HUES48 (cell line): ENCODE data around the gene CARM1.

Experiments
- H3K27ac ChIP-seq: one replicate; pipeline ENCODE4 v1.7.0; 2013; ENCODE audit warnings: low read depth, low read length, inconsistent platforms
- H3K27me3 ChIP-seq: 2 replicates; pipeline ENCODE4 v1.6.1; 2013; ENCODE audit warnings: mild to moderate bottlenecking, low read length; ENCODE audit not compliant: control insufficient read depth, insufficient read depth
- H3K36me3 ChIP-seq: 2 replicates; pipeline ENCODE4 v1.6.1; 2013; ENCODE audit warnings: low read length; ENCODE audit not compliant: control insufficient read depth, insufficient read depth
- H3K4me1 ChIP-seq: 2 replicates; pipeline ENCODE4 v1.6.1; 2013; ENCODE audit warnings: mild to moderate bottlenecking, low read length; ENCODE audit not compliant: control insufficient read depth, insufficient read depth
- H3K4me3 ChIP-seq: 2 replicates; pipeline ENCODE4 v1.5.1; 2013; ENCODE audit warnings: mild to moderate bottlenecking, low read depth, low read length
- H3K9ac ChIP-seq: 2 replicates; pipeline ENCODE4 v1.6.1; 2013; ENCODE audit warnings: mild to moderate bottlenecking, low read depth, low read length, moderate library complexity
- H3K9me3 ChIP-seq: 2 replicates; pipeline ENCODE4 v1.6.1; 2013; ENCODE audit warnings: low read length; ENCODE audit not compliant: control insufficient read depth, insufficient read depth

Gene CARM1

DNA sequence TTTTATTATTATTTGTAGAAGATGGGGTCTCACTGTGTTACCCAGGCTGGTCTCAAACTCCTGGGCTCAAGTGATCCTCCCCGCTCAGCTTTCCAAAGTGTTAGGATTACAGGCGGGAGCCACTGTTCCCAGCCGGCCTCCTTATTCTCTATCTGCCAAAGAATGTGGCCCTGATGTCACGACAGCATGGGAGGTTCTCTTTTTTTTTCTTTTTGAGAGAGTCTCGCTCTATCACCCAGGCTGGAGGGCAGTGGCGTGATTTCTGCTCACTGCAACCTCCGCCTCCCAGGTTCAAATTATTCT is 23.5 kb downstream of the CARM1 start:
- Histone ChIP-seq H3K4me1 (peaks cover 41% of the 10 kb centered on the region), H3K27me3 (no peaks in the 10 kb centered on the region), H3K36me3 (no peaks in the 10 kb centered on the region), H3K27ac (no peak overlapping the region), H3K4me3 (no peak overlapping the region), H3K9ac (no peak overlapping the region), H3K9me3 (no peaks in the 10 kb centered on the region)

DNA sequence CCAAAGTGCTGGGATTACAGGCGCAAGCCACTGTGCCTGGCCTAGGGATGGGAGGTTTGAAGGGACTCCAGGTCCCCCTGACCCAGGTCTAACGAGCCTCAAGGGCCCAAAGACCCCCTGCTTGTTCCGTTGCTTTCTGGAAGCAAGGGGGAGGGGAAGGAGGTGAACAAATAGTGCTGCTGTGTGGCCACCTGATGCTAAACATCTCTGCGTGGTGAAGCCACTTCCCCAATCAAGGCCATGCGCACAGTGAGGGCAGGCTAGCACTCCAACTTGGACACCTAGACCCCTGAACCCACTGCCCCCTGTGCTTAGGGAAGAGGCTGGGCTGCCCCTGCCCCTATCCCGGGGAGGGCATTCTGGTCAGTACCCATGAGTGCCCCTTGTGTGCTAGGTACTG is 24.0 kb downstream of the CARM1 start:
- H3K4me1 ChIP-seq, result peaks cover 41% of the 10 kb centered on the region
- no peak overlapping the region for H3K4me3 ChIP-seq
- no peak overlapping the region for H3K27ac ChIP-seq
- H3K27me3 ChIP-seq, result no peaks in the 10 kb centered on the region
- no peaks in the 10 kb centered on the region for H3K36me3 ChIP-seq
- no peaks in the 10 kb centered on the region for H3K9me3 ChIP-seq
- no peak overlapping the region for H3K9ac ChIP-seq

DNA sequence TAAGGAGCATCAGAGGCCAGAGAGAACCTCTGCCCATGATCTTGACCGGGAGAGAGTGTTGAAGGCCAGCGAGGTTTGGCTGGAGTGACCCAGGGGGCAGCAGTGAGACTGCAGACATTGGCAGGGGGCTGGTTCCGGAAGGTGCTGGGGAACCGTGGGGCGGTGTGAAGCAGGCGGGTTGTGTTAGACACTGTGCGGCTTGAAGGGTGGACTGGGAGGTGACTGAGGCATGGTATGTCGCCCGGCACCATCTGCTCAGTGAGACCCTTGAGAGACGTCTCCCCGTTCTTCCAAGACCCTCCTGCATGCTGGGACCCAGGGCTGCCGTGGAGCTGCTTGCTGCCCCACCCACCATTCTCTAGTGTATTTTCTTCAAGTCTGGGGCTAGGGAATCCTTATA is 24.6 kb downstream of the CARM1 start:
- Histone ChIP-seq H3K9ac (no peak overlapping the region), H3K27ac (no peak overlapping the region)

DNA sequence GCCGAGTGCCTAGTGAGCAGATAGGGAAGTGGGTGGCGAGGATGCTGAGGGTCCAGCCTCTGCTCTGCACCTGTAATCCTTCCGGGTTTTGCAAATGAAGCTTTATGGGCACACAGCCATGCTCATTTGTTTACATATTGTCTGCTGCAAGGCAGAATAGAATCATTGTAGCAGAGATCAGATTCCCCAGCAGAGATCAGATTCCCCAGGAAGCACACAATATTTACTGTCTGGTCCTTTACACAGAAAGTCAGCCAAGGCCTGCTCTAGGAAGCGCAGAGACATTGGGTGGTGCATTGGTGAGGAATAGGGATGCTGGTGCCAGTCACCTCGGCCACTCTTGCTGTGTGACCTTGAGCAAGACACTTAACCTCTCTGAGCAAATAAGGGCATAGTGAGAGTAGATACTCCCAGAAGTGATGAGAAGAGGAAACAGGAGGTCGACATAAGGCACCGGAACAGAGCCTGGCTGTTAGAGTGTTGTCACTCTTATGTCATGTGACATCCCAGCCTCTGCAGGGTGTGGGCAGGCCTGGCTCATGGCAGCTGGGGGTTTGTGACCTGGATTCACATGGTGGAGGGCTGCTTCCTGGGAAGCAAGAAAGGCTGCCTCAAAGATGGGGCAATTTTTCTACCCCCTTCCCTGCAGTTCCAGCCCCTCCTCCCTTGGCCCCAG is 25.6 kb downstream of the CARM1 start:
- no peak overlapping the region for H3K4me3 ChIP-seq
- H3K27me3 ChIP-seq, result no peaks in the 10 kb centered on the region
- no peak overlapping the region for H3K9ac ChIP-seq
- H3K9me3 ChIP-seq, result no peaks in the 10 kb centered on the region
- no peak overlapping the region for H3K27ac ChIP-seq
- peaks cover 28% of the 10 kb centered on the region for H3K4me1 ChIP-seq
- H3K36me3 ChIP-seq, result no peaks in the 10 kb centered on the region

More for the DNA sequence above, 24.6 kb downstream of the CARM1 start:
- Histone ChIP-seq H3K9me3 (no peaks in the 10 kb centered on the region), H3K4me1 (peaks cover 39% of the 10 kb centered on the region), H3K36me3 (no peaks in the 10 kb centered on the region), H3K27me3 (no peaks in the 10 kb centered on the region), H3K4me3 (no peak overlapping the region)

DNA sequence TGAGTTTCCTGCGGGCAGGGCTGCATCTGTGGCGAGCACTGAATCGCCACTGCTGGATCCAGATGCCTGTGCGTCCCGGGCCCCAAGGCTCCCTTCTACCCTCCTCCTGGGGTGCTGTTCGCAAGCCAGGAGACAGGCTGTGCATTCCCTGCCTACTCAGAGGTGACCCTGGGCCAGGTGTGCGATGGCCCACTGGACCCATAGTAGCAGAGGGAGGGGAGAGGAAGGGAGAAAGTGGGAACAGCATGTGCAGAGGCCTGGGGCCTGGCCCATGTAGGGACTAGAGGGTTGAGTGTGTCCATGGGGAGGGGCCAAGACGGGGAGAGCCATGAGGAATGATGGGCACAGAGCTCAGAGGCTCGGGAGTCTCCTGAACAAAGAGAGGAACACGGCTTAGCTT is 27.3 kb downstream of the CARM1 start:
- H3K27me3 ChIP-seq, result no peaks in the 10 kb centered on the region
- no peaks in the 10 kb centered on the region for H3K9me3 ChIP-seq
- H3K9ac ChIP-seq, result no peak overlapping the region
- no peak overlapping the region for H3K4me3 ChIP-seq
- H3K4me1 ChIP-seq, result peaks cover 21% of the 10 kb centered on the region
- H3K36me3 ChIP-seq, result no peaks in the 10 kb centered on the region
- H3K27ac ChIP-seq, result no peak overlapping the region

DNA sequence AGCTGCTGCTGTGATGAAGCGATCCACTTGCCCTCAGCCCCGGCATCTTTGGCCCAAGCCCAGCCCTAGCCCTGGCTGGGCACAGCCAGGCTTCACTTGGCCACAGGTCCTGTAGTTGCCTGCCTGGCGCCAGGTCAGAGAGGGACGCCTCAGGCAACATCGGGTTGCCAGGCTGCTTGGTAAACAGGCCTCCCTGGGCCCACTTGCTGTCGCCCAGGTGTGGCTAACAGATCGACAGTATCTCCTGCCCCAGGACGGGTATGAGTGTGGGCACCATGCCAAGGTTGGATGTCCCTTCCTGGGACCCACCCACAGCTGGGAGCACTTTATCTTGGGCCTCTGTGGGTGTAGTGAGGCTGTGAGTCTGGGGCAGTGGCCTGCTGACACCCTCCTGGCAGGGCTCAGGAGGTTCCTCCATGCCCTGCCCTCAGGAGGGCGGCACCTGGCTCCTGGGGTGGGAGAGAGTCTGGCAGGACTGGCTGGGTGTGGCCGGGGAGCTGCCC is 27.8 kb downstream of the CARM1 start:
- H3K27ac ChIP-seq, result no peak overlapping the region
- H3K9ac ChIP-seq, result no peak overlapping the region
- H3K27me3 ChIP-seq, result no peaks in the 10 kb centered on the region
- H3K36me3 ChIP-seq, result no peaks in the 10 kb centered on the region
- no peaks in the 10 kb centered on the region for H3K9me3 ChIP-seq
- peaks cover 16% of the 10 kb centered on the region; the same call in 1 of the 2 replicates for H3K4me1 ChIP-seq
- H3K4me3 ChIP-seq, result no peak overlapping the region

DNA sequence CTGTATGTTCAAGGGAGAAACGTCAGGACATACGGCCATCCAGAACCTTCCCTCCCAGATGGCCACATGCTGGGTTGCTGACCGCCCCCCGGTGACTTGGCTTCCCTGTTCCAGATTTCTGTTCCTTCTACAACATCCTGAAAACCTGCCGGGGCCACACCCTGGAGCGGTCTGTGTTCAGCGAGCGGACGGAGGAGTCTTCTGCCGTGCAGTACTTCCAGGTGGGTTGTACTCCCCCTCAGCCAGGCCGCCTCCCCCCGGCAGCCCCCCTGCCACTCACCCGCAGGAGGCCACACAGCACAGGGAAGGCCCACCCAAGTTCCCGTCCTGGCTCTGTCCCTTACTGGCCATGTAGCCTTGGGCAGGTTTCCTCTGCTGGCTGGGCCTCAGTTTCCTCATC is 36.6 kb downstream of the CARM1 start:
- H3K36me3 ChIP-seq, result peaks cover 47% of the 10 kb centered on the region
- no peak overlapping the region for H3K27ac ChIP-seq
- H3K9ac ChIP-seq, result no peak overlapping the region
- no peaks in the 10 kb centered on the region for H3K4me1 ChIP-seq
- H3K9me3 ChIP-seq, result no peaks in the 10 kb centered on the region
- H3K4me3 ChIP-seq, result no peak overlapping the region
- H3K27me3 ChIP-seq, result no peaks in the 10 kb centered on the region

DNA sequence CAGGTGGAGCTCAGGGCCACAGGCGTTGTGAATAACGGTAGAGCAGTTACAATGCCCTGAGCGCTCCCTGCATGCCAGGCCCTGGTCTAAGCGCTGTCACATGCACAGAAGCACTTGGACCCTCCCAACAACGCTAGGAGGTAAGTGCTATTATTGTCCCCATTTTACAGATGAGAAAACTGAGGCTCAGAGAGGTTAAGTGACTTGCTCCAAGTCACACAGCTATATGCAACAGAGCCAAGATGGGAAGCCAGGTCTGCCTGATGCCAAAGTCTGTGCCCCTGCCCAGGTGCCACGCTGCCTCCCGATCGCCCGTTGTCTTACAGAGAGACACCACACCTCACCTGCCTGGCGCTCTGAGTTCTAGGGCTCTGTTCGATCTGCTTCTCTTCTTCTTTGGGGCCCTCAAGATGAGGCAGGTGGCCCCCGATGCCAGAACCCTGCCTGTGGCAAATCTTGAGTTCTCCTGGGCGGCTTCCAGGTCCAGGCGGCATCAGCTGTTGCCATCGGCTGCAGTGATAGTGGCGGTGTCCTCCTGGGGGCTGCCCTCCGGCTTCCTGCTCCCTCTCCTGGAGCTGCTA is 37.1 kb downstream of the CARM1 start:
- H3K4me3 ChIP-seq, result no peak overlapping the region
- H3K27ac ChIP-seq, result no peak overlapping the region
- no peaks in the 10 kb centered on the region for H3K27me3 ChIP-seq
- H3K9me3 ChIP-seq, result no peaks in the 10 kb centered on the region
- no peak overlapping the region for H3K9ac ChIP-seq
- peaks cover 51% of the 10 kb centered on the region for H3K36me3 ChIP-seq
- H3K4me1 ChIP-seq, result no peaks in the 10 kb centered on the region

DNA sequence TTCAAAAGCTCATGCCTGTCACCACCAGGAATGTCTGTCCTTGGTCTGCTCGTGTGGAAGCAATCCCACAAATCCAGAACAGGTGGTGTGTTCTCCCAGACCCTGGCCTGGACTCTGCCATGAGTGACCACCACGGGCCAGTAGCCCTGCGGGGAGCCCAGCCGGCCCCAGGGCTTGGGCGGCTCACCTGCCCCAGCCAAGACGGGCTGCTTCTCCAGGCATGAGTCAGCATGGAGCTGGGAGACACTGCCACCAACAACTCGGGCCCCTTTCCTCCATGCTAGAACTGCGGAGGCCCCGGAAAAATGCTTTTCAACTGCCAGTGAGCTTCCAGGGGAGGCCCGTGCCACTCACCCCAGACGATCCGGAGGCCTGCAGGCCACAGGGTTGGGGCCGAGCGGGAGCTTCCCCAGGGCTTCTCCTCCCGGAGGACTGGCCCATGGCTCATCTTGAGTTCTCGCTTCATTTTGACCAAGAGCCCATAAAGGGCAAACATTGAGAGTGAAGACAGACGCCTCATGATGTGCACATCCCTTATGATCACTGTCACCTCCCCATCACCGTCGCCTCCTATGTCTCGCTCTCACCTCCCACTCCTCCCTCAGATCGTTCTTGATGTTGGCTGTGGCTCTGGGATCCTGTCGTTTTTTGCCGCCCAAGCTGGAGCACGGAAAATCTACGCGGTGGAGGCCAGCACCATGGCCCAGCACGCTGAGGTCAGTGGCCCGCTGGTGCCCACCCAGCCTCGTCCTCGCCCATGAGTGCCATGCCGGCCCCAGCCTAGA is 40.4 kb downstream of the CARM1 start:
- Histone ChIP-seq H3K4me1 (no peaks in the 10 kb centered on the region), H3K4me3 (no peak overlapping the region), H3K27me3 (no peaks in the 10 kb centered on the region), H3K9me3 (no peaks in the 10 kb centered on the region), H3K36me3 (peaks cover 74% of the 10 kb centered on the region), H3K9ac (no peak overlapping the region), H3K27ac (no peak overlapping the region)

DNA sequence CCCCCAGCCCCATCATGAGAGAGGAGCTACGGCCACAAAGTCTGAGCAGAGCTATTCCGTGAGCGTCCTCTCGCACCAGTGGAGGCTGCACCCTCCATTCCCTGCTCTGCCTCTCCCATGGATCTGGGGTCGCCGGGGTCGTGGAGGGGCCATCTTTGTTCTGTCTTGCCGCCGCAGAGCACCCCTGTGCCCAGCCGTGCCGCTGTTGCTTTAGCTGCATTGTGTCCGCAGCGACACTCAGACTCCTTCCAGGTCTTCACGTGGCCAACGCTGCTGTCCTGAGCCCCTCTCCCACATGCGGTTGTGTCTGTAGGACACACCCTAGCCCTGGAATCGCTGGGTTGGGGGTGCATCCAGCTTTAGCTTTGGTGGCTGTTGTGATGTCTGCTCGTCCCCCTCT is 41.3 kb downstream of the CARM1 start:
- no peak overlapping the region for H3K9ac ChIP-seq
- no peaks in the 10 kb centered on the region for H3K27me3 ChIP-seq
- H3K27ac ChIP-seq, result no peak overlapping the region
- no peaks in the 10 kb centered on the region for H3K9me3 ChIP-seq
- H3K4me3 ChIP-seq, result no peak overlapping the region
- H3K4me1 ChIP-seq, result no peaks in the 10 kb centered on the region
- H3K36me3 ChIP-seq, result peaks cover 75% of the 10 kb centered on the region

DNA sequence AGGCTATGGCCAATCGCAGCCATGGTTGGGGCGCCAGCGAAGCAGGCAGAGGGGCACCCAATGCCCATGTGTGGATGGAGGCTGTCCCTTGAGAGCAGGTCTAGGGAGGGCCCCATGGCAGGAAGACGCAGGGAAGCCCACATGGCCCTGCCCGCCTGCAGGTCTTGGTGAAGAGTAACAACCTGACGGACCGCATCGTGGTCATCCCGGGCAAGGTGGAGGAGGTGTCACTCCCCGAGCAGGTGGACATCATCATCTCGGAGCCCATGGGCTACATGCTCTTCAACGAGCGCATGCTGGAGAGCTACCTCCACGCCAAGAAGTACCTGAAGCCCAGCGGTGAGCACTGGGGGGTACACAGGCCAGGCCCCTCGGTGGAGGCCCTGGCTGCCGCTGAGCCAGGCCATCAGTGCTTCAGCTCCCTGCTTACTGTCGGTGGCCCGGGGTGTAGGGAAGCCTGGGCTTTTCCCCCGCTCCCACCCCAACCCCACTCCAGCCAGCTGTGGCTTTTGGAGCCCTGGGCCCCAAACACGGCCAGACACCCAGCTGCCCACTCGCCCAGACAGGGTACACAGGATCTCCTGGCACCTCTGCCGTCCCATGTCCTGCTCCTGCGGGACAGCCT is 42.5 kb downstream of the CARM1 start:
- Histone ChIP-seq H3K9me3 (no peaks in the 10 kb centered on the region), H3K4me3 (no peak overlapping the region), H3K27me3 (no peaks in the 10 kb centered on the region), H3K27ac (no peak overlapping the region), H3K9ac (no peak overlapping the region), H3K4me1 (no peaks in the 10 kb centered on the region), H3K36me3 (peaks cover 73% of the 10 kb centered on the region)
